HepG2 (cell line): Measurements from ENCODE around the gene USP1. TPM values are rescaled to one million over a fixed set of nuclear protein-coding genes. Genes with fewer than 3 reads are reported as not detected.

Experiments
- HCFC1 ChIP-seq: fragments of 150-350 bp; IDR thresholded peaks from 2 replicates; pipeline ENCODE4 v1.6.1; 2014; ENCODE audit warnings: low read depth, low read length
- POLR2A ChIP-seq, 2 experiments: IDR thresholded peaks; 2 replicates each; pipeline ENCODE4 v1.6.1; 2011; ENCODE audit warnings: low read depth in 2 of 2, low read length in 2 of 2, mild to moderate bottlenecking in 1 of 2, moderate library complexity in 1 of 2; ENCODE audit not compliant: insufficient read depth in 1 of 2
- SATB2 ChIP-seq: sonication (generic); formaldehyde crosslinking; IDR thresholded peaks from 2 replicates; pipeline ENCODE4 v1.5.0; 2020; ENCODE audit warnings: missing genetic modification reagents
- SNAPC2 ChIP-seq: sonication (generic); formaldehyde crosslinking; IDR thresholded peaks from 2 replicates; pipeline ENCODE4 v1.8.1; 2022; ENCODE audit warnings: mild to moderate bottlenecking, missing genetic modification reagents
- SPEN ChIP-seq: sonication (generic); formaldehyde crosslinking; IDR thresholded peaks from 2 replicates; pipeline ENCODE4 v1.5.1; 2020; ENCODE audit warnings: low read depth, mild to moderate bottlenecking, missing genetic modification reagents
- TOE1 ChIP-seq: sonication (generic); formaldehyde crosslinking; IDR thresholded peaks from 2 replicates; pipeline ENCODE4 v1.4.0; 2020; ENCODE audit warnings: mild to moderate bottlenecking, missing genetic modification reagents
- ZC3H4 ChIP-seq: sonication (generic); formaldehyde crosslinking; IDR thresholded peaks from 2 replicates; pipeline ENCODE4 v1.4.0; 2020; ENCODE audit warnings: missing genetic modification reagents, borderline replicate concordance
- ZNF430 ChIP-seq: sonication (generic); formaldehyde crosslinking; IDR thresholded peaks from 2 replicates; pipeline ENCODE4 v1.9.0; 2021; ENCODE audit warnings: mild to moderate bottlenecking, missing genetic modification reagents
- ZNF552 ChIP-seq: sonication (generic); formaldehyde crosslinking; IDR thresholded peaks from 2 replicates; pipeline ENCODE4 v1.9.0; 2022; ENCODE audit warnings: missing genetic modification reagents, mild to moderate bottlenecking, borderline replicate concordance
- polyA plus RNA-seq, 8 experiments: library from polyadenylated mRNA; depleted of rRNA in 3 of 8; stranded (reverse) in 7 of 8; unstranded in 1 of 8; fragments of >200 nt; fragmentation: Illumina TruSeq in 4 of 8; extraction: Trizol in 4 of 8; gene quantifications; 2 replicates each; pipeline versions ENCODE4 v1.2.1 to v1.2.3, GENCODE V29; 2011 to 2016; ENCODE audit warnings: low read depth in 4 of 8, missing spikeins in 1 of 8, mixed read lengths in 1 of 8; ENCODE audit not compliant: insufficient read depth in 1 of 8
- total RNA-seq, 5 experiments: library from RNA; depleted of rRNA; stranded (reverse); fragments of >200 nt; fragmentation: Illumina TruSeq; extraction: Trizol; gene quantifications; 2 replicates each; pipeline ENCODE4 v1.2.3, GENCODE V29; 2016; ENCODE audit warnings: low read depth in 1 of 5
- TF ChIP-seq, protein P1 (sequence below): sonication (generic); formaldehyde crosslinking; IDR thresholded peaks from 2 replicates; pipeline ENCODE4 v1.5.1; 2020; ENCODE audit warnings: mild to moderate bottlenecking, missing genetic modification reagents, moderate library complexity
- TF ChIP-seq, protein P2 (sequence below): conservative IDR thresholded peaks from 2 replicates; pipeline ENCODE4 v1.6.1; 2018; ENCODE audit warnings: missing genetic modification reagents
- TF ChIP-seq, protein P3 (sequence below): sonication (generic); formaldehyde crosslinking; IDR thresholded peaks from 2 replicates; pipeline ENCODE4 v1.4.0; 2020; ENCODE audit warnings: low read depth, mild to moderate bottlenecking, missing genetic modification reagents
- TF ChIP-seq, protein P4 (sequence below): sonication (generic); formaldehyde crosslinking; IDR thresholded peaks from 2 replicates; pipeline ENCODE4 v1.9.0; 2022; ENCODE audit warnings: missing genetic modification reagents, mild to moderate bottlenecking, borderline replicate concordance
- TF ChIP-seq, protein P5 (sequence below): IDR thresholded peaks from 2 replicates; pipeline ENCODE4 v1.6.1; 2012; ENCODE audit warnings: low read depth, low read length, improper control_type of control experiment
- TF ChIP-seq, protein P6 (sequence below): sonication (generic); formaldehyde crosslinking; IDR thresholded peaks from 2 replicates; pipeline ENCODE4 v1.8.0; 2022; ENCODE audit warnings: missing genetic modification reagents, mild to moderate bottlenecking, moderate library complexity, borderline replicate concordance

USP1 gene
- total and polyA plus RNA-seq, 2 of the 13 experiments (the other 11 are each of a cell fraction or from before 2014, with no cell fraction given): 9.0 to 64.6 TPM

DNA sequence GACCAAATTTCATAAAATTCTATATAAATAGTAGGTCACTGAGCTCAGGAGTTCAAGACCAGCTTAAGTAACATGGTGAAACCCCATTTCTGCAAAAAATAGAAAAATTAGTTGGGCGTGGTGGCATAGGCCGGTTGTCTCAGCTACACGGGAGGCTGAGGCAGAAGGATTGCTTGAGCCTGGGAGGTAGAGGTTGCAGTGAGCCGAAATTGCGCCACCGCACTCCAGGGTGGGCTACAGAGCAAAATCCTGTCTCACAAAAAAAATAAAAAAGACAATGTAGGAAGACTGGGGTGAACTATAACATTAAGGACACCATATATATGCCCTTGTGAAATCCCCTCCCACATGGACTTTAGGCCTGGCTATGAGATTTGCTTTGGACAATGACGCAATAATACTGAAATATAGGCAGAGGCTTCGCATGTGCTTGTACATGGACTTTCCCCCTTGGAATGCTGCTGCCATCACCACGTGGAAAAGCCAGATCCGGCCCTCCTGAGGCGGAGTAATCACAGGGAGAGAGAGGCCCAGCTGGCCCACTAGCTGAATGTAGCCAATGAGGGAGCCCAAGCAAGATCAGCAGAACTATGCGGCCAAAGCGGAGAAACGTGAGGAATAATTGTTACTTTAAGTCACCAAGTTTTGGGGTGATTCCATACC, 13.1 kb upstream of the USP1 start (continued):
- TF ChIP-seq, protein P1, sequence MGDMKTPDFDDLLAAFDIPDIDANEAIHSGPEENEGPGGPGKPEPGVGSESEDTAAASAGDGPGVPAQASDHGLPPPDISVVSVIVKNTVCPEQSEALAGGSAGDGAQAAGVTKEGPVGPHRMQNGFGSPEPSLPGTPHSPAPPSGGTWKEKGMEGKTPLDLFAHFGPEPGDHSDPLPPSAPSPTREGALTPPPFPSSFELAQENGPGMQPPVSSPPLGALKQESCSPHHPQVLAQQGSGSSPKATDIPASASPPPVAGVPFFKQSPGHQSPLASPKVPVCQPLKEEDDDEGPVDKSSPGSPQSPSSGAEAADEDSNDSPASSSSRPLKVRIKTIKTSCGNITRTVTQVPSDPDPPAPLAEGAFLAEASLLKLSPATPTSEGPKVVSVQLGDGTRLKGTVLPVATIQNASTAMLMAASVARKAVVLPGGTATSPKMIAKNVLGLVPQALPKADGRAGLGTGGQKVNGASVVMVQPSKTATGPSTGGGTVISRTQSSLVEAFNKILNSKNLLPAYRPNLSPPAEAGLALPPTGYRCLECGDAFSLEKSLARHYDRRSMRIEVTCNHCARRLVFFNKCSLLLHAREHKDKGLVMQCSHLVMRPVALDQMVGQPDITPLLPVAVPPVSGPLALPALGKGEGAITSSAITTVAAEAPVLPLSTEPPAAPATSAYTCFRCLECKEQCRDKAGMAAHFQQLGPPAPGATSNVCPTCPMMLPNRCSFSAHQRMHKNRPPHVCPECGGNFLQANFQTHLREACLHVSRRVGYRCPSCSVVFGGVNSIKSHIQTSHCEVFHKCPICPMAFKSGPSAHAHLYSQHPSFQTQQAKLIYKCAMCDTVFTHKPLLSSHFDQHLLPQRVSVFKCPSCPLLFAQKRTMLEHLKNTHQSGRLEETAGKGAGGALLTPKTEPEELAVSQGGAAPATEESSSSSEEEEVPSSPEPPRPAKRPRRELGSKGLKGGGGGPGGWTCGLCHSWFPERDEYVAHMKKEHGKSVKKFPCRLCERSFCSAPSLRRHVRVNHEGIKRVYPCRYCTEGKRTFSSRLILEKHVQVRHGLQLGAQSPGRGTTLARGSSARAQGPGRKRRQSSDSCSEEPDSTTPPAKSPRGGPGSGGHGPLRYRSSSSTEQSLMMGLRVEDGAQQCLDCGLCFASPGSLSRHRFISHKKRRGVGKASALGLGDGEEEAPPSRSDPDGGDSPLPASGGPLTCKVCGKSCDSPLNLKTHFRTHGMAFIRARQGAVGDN (CRISPR knock-in tag): peak; percentile 82
- peak; percentile 74 for TF ChIP-seq SPEN (CRISPR knock-in tag)
- no peak for TF ChIP-seq SNAPC2
- TF ChIP-seq ZC3H4 (CRISPR knock-in tag): peak; percentile 58; the same call in 1 of the 2 replicates
- TF ChIP-seq, protein P2, sequence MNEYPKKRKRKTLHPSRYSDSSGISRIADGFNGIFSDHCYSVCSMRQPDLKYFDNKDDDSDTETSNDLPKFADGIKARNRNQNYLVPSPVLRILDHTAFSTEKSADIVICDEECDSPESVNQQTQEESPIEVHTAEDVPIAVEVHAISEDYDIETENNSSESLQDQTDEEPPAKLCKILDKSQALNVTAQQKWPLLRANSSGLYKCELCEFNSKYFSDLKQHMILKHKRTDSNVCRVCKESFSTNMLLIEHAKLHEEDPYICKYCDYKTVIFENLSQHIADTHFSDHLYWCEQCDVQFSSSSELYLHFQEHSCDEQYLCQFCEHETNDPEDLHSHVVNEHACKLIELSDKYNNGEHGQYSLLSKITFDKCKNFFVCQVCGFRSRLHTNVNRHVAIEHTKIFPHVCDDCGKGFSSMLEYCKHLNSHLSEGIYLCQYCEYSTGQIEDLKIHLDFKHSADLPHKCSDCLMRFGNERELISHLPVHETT: peak; percentile 43; the same call in 1 of the 2 replicates
- TF ChIP-seq, protein P3, sequence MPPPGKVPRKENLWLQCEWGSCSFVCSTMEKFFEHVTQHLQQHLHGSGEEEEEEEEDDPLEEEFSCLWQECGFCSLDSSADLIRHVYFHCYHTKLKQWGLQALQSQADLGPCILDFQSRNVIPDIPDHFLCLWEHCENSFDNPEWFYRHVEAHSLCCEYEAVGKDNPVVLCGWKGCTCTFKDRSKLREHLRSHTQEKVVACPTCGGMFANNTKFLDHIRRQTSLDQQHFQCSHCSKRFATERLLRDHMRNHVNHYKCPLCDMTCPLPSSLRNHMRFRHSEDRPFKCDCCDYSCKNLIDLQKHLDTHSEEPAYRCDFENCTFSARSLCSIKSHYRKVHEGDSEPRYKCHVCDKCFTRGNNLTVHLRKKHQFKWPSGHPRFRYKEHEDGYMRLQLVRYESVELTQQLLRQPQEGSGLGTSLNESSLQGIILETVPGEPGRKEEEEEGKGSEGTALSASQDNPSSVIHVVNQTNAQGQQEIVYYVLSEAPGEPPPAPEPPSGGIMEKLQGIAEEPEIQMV (CRISPR knock-in tag): no peak
- no peak for TF ChIP-seq SATB2 (CRISPR knock-in tag)
- TF ChIP-seq TOE1 (CRISPR knock-in tag): no peak
- TF ChIP-seq, protein P4, sequence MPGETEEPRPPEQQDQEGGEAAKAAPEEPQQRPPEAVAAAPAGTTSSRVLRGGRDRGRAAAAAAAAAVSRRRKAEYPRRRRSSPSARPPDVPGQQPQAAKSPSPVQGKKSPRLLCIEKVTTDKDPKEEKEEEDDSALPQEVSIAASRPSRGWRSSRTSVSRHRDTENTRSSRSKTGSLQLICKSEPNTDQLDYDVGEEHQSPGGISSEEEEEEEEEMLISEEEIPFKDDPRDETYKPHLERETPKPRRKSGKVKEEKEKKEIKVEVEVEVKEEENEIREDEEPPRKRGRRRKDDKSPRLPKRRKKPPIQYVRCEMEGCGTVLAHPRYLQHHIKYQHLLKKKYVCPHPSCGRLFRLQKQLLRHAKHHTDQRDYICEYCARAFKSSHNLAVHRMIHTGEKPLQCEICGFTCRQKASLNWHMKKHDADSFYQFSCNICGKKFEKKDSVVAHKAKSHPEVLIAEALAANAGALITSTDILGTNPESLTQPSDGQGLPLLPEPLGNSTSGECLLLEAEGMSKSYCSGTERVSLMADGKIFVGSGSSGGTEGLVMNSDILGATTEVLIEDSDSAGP (CRISPR knock-in tag): peak; percentile 40; the same call in 1 of the 2 replicates
- TF ChIP-seq, protein P5, sequence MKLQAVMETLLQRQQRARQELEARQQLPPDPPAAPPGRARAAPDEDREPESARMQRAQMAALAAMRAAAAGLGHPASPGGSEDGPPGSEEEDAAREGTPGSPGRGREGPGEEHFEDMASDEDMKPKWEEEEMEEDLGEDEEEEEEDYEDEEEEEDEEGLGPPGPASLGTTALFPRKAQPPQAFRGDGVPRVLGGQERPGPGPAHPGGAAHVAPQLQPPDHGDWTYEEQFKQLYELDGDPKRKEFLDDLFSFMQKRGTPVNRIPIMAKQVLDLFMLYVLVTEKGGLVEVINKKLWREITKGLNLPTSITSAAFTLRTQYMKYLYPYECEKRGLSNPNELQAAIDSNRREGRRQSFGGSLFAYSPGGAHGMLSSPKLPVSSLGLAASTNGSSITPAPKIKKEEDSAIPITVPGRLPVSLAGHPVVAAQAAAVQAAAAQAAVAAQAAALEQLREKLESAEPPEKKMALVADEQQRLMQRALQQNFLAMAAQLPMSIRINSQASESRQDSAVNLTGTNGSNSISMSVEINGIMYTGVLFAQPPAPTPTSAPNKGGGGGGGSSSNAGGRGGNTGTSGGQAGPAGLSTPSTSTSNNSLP: 0 out of 2 replicates have a peak, but pooled peaks have one; percentile 40
- no peak for TF ChIP-seq HCFC1
- peak; percentile 97 for TF ChIP-seq ZNF430
- no peak for TF ChIP-seq POLR2A (IDR thresholded peaks at IDR 0.05; ENCODE audit: insufficient read depth in 1 of 2, low read depth in 2 of 2, low read length in 2 of 2)
- TF ChIP-seq, protein P6, sequence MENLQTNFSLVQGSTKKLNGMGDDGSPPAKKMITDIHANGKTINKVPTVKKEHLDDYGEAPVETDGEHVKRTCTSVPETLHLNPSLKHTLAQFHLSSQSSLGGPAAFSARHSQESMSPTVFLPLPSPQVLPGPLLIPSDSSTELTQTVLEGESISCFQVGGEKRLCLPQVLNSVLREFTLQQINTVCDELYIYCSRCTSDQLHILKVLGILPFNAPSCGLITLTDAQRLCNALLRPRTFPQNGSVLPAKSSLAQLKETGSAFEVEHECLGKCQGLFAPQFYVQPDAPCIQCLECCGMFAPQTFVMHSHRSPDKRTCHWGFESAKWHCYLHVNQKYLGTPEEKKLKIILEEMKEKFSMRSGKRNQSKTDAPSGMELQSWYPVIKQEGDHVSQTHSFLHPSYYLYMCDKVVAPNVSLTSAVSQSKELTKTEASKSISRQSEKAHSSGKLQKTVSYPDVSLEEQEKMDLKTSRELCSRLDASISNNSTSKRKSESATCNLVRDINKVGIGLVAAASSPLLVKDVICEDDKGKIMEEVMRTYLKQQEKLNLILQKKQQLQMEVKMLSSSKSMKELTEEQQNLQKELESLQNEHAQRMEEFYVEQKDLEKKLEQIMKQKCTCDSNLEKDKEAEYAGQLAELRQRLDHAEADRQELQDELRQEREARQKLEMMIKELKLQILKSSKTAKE (CRISPR knock-in tag): no peak
- TF ChIP-seq ZNF552: 0 out of 2 replicates have a peak, but pooled peaks have one; percentile 48
